HG02571 (cell line): ENCODE data around the gene BTBD16.

Experiments used
- ATAC-seq: cut with Tn5 transposase; IDR thresholded peaks from one replicate; pipeline ENCODE4 v1.9.1; 2021; ENCODE audit warnings: mild to moderate bottlenecking, moderate library complexity; ENCODE audit not compliant: unreplicated experiment

BTBD16 gene

GRCh38 chr10:122293156-122293960 is 22.3 kb downstream of the BTBD16 start:
- ATAC-seq = no peak

- no peak for ATAC-seq
Measured at GRCh38 chr10:122293961-122294380, 22.9 kb downstream of the BTBD16 start.

GRCh38 chr10:122294511-122295450 is 23.7 kb downstream of the BTBD16 start:
- ATAC-seq = no peak

- ATAC-seq = no peak
Measured at GRCh38 chr10:122295451-122295809, 24.3 kb downstream of the BTBD16 start.

- no peak for ATAC-seq
Measured at GRCh38 chr10:122296363-122297120, 25.4 kb downstream of the BTBD16 start.

GRCh38 chr10:122297583-122297982 is 26.5 kb downstream of the BTBD16 start:
- ATAC-seq = no peak

GRCh38 chr10:122298206-122298597 is 27.1 kb downstream of the BTBD16 start:
- ATAC-seq = no peak

GRCh38 chr10:122298598-122299301 is 27.7 kb downstream of the BTBD16 start:
- ATAC-seq = no peak

GRCh38 chr10:122299423-122300075 is 28.5 kb downstream of the BTBD16 start:
- ATAC-seq = no peak

- no peak for ATAC-seq
Measured at GRCh38 chr10:122301055-122301810, 30.1 kb downstream of the BTBD16 start.

GRCh38 chr10:122301811-122302115 is 30.7 kb downstream of the BTBD16 start:
- ATAC-seq = no peak

- no peak for ATAC-seq
Measured at GRCh38 chr10:122302315-122302714, 31.2 kb downstream of the BTBD16 start.

GRCh38 chr10:122303271-122304053 is 32.4 kb downstream of the BTBD16 start:
- no peak for ATAC-seq

GRCh38 chr10:122304054-122304579 is 33.0 kb downstream of the BTBD16 start:
- no peak for ATAC-seq

GRCh38 chr10:122306282-122306681 is 35.2 kb downstream of the BTBD16 start:
- no peak for ATAC-seq

- ATAC-seq = no peak
Measured at GRCh38 chr10:122306744-122307143, 35.6 kb downstream of the BTBD16 start.

- ATAC-seq = peak; percentile 72
Measured at GRCh38 chr10:122307669-122308416, 36.7 kb downstream of the BTBD16 start.
